Lung (tissue), 12 donors: ENCODE results near the gene SLC22A4. TPM values are rescaled to one million over a fixed set of nuclear protein-coding genes. Genes with fewer than 3 reads are reported as not detected.
A peak's percentile ranks its signal among the peaks of the same experiment; 100 is the strongest.

ENCODE experiments used
- ATAC-seq: fragments of 200-7000 bp; cut with Tn5 transposase; one replicate; pipeline ENCODE4 v1.9.1; 2020; ENCODE audit warnings: moderate number of reproducible peaks; ENCODE audit not compliant: insufficient read depth, low FRiP score
- DNase-seq, 3 donors: peaks; one replicate each; pipeline ENCODE4 v3.0.0-alpha.2; 2013 to 2017
- H3K27ac ChIP-seq, 2 donors: one replicate each; pipeline ENCODE4 v1.5.1; 2013; ENCODE audit warnings: mild to moderate bottlenecking in 2 of 2, moderate library complexity in 2 of 2, control low read depth in 1 of 2, inconsistent platforms in 1 of 2, low read depth in 1 of 2, low read length in 1 of 2
- H3K27me3 ChIP-seq, 3 donors: one replicate each; pipeline ENCODE4 v1.5.1; 2013; ENCODE audit warnings: low read length in 2 of 3; ENCODE audit not compliant: control insufficient read depth in 3 of 3, insufficient read depth in 3 of 3
- H3K36me3 ChIP-seq, 4 donors: one replicate each; pipeline ENCODE4 v1.5.1; 2013; ENCODE audit warnings: low read length in 4 of 4, mild to moderate bottlenecking in 1 of 4, moderate library complexity in 1 of 4; ENCODE audit not compliant: control insufficient read depth in 4 of 4, insufficient read depth in 4 of 4
- H3K4me1 ChIP-seq, 5 donors: one replicate each; pipeline ENCODE4 v1.5.1; 2013; ENCODE audit warnings: low read length in 5 of 5, mild to moderate bottlenecking in 2 of 5, moderate library complexity in 1 of 5; ENCODE audit not compliant: control insufficient read depth in 5 of 5, insufficient read depth in 5 of 5
- H3K4me3 ChIP-seq: one replicate; pipeline ENCODE4 v1.5.1; 2013; ENCODE audit warnings: mild to moderate bottlenecking, control low read depth, moderate library complexity
- H3K9ac ChIP-seq, 2 donors: one replicate each; pipeline ENCODE4 v1.5.1; 2013; ENCODE audit warnings: low read length in 2 of 2, control low read depth in 1 of 2; ENCODE audit not compliant: insufficient read depth in 1 of 2
- H3K9me3 ChIP-seq, 4 donors: one replicate each; pipeline ENCODE4 v1.5.1; 2013; ENCODE audit warnings: low read length in 3 of 4, mild to moderate bottlenecking in 1 of 4, moderate library complexity in 1 of 4; ENCODE audit not compliant: control insufficient read depth in 4 of 4, insufficient read depth in 3 of 4
- CTCF ChIP-seq: IDR thresholded peaks from 2 replicates; pipeline ENCODE4 v1.5.1; 2012; ENCODE audit warnings: mild to moderate bottlenecking; ENCODE audit errors: control extremely low read depth, extremely low read depth
- WGBS, 2 donors: extraction: QIAGEN DNeasy Blood & Tissue Kit; methylation state at CpG; one replicate each; pipeline ENCODE4 v1.1.7; 2013; 5-methylcytosine and 5-hydroxymethylcytosine counted together
- polyA plus RNA-seq, 2 donors: library from polyadenylated mRNA; stranded (reverse); fragments of 200-250 nt; gene quantifications; one replicate each; pipeline ENCODE4 v1.2.1, GENCODE V29; 2013
- total RNA-seq, 2 donors: library from RNA; depleted of rRNA in 1 of 2; stranded (reverse); fragments of >200 nt in 1 of 2; gene quantifications; one replicate each; pipeline ENCODE4 v1.2.1, GENCODE V29; 2014 to 2021
- donor health status: control.
- donor health status: control.
- donor health status: Bipolar disorder and iron deficiency.
- donor health status: healthy.
- donor health status: DM: yes; HTN: yes; CAD: no.

Gene SLC22A4
- total and polyA plus RNA-seq, 4 donors, result 3.6 to 18.1 (median 13.3) TPM

- no peak for TF ChIP-seq CTCF
- H3K27ac ChIP-seq, result peak overlapping the region in 1 of 2 donors; percentile 91
These were observed 71.0 kb downstream of the SLC22A4 start for GRCh38 chr5:132365213-132365612.

GRCh38 chr5:132368186-132368585 lies 74.0 kb downstream of the SLC22A4 start:
- DNase-seq (no peak), ATAC-seq (no peak)
- no peak for TF ChIP-seq CTCF
- H3K9ac ChIP-seq, result no peak overlapping the region
- H3K9me3 ChIP-seq, result no peaks in the 10 kb centered on the region
- H3K36me3 ChIP-seq, result peaks cover 0 to 2% (median 0%) of the 10 kb centered on the region in 4 donors
- no peak overlapping the region for H3K4me3 ChIP-seq
- peaks cover 3 to 19% (median 11%) of the 10 kb centered on the region in 5 donors for H3K4me1 ChIP-seq
- H3K27me3 ChIP-seq, result no peaks in the 10 kb centered on the region
- WGBS, 2 donors, result 82 to 87% methylated on average over 4 of the region's 4 CpGs
- no peak overlapping the region for H3K27ac ChIP-seq

More at GRCh38 chr5:132365213-132365612, 71.0 kb downstream of the SLC22A4 start:
- ATAC-seq (no peak), DNase-seq (no peak)
- H3K9me3 ChIP-seq, result no peaks in the 10 kb centered on the region
- H3K36me3 ChIP-seq, result peaks cover 0 to 2% (median 0%) of the 10 kb centered on the region in 4 donors
- no peak overlapping the region for H3K4me3 ChIP-seq
- no peaks in the 10 kb centered on the region for H3K27me3 ChIP-seq
- H3K4me1 ChIP-seq, result peaks cover under 1 to 8% (median 1%) of the 10 kb centered on the region in 5 donors
- 91 to 93% methylated on average over 6 of the region's 6 CpGs for WGBS, 2 donors
- H3K9ac ChIP-seq, result no peak overlapping the region

- Histone ChIP-seq H3K36me3 (peaks cover 0 to 2% (median 0%) of the 10 kb centered on the region in 4 donors), H3K27ac (peak overlapping the region; percentile 95), H3K9ac (peak overlapping the region; percentile 56 to 61), H3K4me1 (peaks cover 3 to 19% (median 11%) of the 10 kb centered on the region in 5 donors), H3K9me3 (no peaks in the 10 kb centered on the region), H3K4me3 (peak overlapping the region; percentile 82), H3K27me3 (no peaks in the 10 kb centered on the region)
- ATAC-seq (no peak), DNase-seq (no peak)
- no peak for TF ChIP-seq CTCF
- 14 to 21% methylated on average over 9 of the region's 9 CpGs for WGBS, 2 donors
These were observed 74.8 kb downstream of the SLC22A4 start for GRCh38 chr5:132369007-132369473.
